Hindlimb muscle (tissue), 1 donor: ENCODE results near the gene ZNF646. TPM values are rescaled to one million over a fixed set of nuclear protein-coding genes. Genes with fewer than 3 reads are reported as not detected.

Experiments used
- DNase-seq: peaks from one replicate; pipeline ENCODE4 v3.0.0-alpha.2; 2013
- polyA plus RNA-seq: library from polyadenylated mRNA; unstranded; fragments of 120-200 nt; gene quantifications from one replicate; pipeline ENCODE4 v1.2.1, GENCODE V29; 2013; ENCODE audit not compliant: insufficient read length

Gene ZNF646, protein sequence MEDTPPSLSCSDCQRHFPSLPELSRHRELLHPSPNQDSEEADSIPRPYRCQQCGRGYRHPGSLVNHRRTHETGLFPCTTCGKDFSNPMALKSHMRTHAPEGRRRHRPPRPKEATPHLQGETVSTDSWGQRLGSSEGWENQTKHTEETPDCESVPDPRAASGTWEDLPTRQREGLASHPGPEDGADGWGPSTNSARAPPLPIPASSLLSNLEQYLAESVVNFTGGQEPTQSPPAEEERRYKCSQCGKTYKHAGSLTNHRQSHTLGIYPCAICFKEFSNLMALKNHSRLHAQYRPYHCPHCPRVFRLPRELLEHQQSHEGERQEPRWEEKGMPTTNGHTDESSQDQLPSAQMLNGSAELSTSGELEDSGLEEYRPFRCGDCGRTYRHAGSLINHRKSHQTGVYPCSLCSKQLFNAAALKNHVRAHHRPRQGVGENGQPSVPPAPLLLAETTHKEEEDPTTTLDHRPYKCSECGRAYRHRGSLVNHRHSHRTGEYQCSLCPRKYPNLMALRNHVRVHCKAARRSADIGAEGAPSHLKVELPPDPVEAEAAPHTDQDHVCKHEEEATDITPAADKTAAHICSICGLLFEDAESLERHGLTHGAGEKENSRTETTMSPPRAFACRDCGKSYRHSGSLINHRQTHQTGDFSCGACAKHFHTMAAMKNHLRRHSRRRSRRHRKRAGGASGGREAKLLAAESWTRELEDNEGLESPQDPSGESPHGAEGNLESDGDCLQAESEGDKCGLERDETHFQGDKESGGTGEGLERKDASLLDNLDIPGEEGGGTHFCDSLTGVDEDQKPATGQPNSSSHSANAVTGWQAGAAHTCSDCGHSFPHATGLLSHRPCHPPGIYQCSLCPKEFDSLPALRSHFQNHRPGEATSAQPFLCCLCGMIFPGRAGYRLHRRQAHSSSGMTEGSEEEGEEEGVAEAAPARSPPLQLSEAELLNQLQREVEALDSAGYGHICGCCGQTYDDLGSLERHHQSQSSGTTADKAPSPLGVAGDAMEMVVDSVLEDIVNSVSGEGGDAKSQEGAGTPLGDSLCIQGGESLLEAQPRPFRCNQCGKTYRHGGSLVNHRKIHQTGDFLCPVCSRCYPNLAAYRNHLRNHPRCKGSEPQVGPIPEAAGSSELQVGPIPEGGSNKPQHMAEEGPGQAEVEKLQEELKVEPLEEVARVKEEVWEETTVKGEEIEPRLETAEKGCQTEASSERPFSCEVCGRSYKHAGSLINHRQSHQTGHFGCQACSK (N-terminal part only)
- polyA plus RNA-seq = 12.6 TPM

DNA sequence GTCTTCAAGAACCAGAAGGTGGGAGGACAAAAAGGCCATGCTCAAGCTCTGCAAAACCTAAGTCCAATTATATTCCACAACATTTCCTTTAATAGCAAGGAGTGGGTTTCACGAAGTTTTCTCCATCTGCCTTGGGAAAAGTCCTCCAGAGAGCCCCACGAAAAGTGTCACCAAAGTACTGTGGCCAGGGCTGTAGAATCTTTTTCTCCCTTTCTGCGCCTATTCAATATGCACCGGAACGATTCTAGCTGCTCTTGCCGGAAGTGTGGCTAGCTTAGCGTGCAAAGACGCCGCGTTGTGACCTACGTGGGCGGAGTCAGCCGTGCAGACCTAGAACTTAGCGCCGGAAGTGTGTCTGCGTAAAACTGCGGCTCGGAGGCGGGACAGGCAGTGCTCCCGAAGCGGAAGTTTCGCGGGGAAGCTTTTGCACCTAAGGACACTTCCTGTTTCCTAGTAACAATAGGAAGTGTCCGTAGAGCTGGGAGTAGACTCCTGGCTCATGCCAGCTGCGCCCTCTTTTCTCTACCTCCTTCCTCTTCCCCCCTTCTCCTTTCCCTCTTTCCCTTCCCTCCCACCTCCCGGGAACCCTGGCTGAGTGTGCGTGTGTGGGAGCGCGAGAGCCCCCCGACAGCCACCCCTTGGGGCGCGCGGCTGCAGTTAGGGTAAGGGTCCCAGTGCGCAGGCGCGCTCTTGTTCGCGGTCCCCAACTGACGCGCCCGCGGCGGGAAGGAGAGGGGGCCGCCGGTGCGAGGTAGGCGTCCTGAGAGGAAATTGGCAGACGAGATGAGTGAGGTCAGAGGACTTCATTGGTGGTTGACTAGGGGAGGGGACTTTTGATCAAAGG is at the start of gene ZNF646, which contains the start of gene ZNF668:
Gene ZNF646 (plus strand): TSS at position 453 of the 844 bp plus-strand sequence. CDS start 1,903 bp downstream, outside the sequence.
Gene ZNF668 (minus strand): TSS at position 271 of the 844 bp plus-strand sequence. CDS start 9,781 bp downstream, outside the sequence.
- peak; percentile 99 for DNase-seq

DNA sequence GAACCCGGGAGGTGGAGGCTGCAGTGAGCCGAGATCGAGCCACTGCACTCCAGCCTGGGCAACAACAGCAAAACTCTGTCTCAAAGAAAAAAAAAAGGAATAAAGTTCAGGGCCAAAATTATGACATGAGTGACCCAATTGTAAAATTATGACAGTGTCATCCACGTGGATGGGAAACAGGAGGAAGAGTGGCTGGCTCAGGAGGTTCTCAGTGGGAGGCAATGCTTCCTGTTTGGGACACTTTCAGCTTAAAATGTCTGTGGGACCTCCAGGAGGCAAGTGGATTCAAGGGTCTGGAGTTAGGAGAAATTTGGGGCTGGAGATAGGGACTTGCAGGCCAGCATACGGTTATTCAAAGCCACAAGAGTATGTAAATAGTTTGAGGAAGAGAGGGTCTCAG is 48.9 kb upstream of the ZNF646 start:
- DNase-seq = no peak

DNA sequence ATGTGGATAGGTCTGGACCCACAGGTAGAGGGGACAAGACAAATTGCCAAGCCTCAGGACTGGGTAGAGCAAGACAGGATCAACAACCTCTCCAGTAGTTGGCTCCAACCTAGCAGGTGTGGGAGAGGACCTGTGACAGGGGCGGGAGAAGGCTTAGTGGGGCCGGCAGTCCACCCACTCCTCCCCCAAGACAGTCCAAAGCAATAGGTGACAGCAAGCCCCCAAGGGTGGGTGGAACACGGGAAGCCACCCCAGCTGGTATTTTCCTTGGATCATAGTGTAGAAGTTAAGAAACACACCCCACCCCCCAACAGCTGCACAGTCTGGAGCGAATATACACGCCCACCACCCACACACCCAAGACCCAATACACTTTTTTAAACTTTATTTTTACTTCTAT is 45.0 kb upstream of the ZNF646 start:
- no peak for DNase-seq

DNA sequence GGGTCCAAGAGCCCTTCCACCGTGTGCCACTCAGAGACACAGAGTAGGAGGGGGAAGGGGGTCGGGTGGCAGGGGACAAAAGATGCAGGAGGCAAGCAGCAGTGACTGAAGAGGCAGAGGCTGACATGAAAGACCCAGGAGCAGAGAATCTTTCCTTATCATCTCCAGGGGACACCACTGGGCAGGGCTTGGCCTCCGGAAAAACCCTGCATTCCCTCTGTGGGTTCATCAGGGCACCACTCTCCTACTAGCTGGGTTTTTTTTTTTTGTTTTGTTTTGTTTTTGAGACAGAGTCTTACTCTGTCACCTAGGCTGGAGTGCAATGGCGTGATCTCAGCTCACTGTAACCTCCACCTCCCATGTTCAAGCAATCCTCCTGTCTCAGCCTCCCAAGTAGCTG is 42.9 kb upstream of the ZNF646 start:
- no peak for DNase-seq

DNA sequence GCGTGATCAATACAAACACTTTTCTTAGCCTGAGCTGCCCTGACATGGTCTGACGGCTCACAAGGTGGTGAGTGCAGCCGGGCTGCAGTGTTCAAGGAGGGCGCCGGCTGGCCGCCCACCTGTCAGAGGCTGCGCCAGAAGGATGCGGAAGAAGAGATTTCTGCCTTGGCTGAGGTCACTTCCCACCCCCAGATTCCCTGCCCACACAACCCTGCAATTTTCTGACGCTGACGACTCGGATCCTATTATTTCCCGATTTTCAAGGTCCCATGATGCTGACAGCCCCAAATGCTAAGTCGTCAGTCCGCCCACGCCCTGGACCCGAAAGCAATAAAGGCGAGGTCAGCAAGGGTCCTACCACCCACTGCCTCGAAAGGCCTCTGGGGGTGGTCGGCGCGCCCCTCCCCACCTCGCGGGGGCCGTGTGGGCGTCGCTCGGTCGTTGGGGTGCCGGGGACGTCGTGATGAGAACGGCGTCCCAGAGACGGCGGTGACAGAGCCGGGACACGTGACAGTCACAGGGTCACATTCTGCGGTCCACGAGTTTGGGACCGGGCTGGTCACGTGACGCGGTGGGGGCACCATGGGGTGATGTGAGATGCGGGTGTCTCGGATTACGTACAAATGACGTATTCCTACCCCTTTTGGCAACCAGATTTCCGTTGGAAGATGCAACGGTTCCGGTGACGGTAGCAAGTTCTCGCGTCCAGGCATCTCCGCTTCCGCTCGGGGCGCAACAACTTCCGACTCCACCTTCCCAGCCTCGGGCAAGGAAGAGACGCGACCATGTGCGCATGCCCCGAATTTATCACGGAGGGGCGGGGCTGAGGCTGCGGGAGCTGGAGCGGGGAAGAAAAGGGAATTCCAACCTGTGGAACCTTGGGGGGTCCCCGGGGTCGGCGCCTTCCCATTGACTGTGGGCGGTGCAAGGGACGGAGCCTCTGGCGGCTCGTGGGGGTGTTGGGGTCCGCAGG is 41.2 kb upstream of the ZNF646 start, which contains the start of gene STX4:
Gene STX4 (plus strand): TSS at position 823 of the 973 bp plus-strand sequence. CDS start 248 bp downstream, outside the sequence.
- peak; percentile 97 for DNase-seq

DNA sequence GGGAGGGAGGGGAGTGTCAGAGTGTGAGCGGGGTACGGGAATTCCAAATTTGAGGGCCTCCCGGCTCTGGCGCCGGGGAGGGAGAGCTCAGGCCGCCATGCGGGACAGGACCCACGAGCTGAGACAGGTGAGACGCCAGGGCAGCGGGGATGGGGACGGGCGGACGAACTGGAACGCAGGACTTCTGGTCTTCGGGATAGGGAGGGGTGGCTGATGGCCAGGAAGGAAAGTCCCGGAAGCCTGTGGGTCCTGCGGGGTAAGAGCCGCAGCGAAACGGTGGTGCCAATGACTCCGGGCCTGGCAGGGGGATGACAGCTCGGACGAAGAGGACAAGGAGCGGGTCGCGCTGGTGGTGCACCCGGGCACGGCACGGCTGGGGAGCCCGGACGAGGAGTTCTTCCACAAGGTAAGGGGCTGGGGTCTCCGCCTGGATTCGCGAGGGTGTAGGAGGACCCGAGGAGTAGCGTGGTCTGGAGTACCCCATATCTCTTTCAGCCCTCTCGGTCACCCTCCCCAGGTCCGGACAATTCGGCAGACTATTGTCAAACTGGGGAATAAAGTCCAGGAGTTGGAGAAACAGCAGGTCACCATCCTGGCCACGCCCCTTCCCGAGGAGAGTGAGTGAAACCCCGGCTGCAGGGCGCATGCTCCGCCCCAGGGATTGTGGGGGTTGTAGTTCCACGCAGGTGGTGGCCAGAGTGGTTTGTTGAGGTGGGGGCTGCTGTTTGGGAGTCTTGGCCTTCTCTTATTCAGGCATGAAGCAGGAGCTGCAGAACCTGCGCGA is 40.3 kb upstream of the ZNF646 start:
- DNase-seq = peak; percentile 90

DNA sequence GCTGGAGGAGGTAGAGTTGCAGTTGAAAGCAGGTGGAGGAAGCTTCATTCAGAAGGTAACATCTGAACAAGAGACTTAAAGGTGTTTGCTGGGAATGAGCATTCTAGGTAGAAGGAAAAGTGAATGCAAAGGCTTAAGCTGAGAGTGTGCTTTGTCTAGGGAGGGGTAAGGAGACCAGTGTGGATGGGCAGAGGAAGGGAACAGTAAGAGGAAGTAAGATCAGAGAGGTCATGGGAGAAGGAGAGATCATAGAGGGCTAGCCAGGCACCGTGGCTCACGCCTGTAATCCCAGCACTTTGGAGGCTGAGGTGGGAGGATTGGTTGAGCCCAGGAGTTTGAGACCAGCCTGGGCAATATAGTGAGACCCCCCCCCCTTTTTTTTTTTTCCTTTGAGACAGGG is 37.5 kb upstream of the ZNF646 start:
- DNase-seq = no peak

DNA sequence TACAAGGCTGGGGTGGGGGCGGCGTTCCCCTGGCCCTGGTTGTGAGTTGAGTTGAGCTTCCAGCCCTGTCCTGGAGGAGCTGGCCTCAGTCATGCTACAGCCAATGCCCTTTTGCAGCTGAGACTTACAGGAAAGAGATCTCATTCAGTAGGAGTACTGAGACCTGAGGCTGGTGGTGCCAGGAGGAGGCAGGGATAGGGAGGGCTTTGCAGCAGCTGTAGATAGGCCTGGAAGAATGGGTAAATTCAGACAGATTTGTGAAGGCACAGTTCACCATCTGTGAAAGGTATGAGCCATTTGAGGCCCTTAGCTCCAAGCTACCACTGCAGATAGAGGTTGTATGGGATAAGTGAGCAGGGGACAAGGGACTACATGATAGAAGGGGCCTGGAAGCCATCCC is 35.2 kb upstream of the ZNF646 start:
- DNase-seq = no peak

DNA sequence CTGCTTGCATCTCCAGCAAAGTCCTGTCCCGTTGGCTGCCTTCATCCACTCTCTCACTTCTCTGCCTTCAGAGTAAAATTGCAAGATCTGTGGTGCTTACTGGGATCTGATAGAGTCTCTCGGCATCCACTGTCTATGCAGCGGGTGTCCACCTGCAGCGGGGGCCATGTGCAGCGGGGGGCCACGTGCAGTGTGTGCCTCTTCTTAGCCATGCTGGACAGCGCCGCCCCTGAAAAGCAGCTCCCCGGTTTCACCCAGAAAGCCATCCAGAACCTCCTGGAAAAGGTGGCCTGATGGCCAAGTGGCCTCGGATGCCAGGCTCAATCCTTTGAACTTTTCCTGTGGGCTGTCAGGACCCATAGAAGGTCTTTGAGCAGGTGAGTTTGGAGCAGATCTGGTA is 31.4 kb upstream of the ZNF646 start:
- no peak for DNase-seq

DNA sequence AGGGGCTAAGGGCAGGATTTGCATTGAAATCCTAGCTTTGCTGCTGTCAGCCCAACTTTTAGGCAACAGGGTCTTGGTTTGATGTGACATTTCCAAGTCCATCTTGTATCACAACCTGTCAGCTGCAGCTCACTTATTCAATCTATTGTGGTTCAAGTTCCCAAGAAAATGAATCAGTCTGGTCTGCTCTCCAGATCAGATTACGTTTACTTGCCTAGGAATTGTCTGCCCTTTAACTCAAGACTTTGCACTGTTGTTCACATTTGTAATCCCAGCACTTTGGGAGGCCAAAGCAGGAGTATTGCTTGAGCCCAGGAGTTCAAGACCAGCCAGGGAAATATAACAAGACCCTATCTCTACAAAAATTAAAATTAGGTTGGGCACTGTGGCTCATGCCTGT is 30.9 kb upstream of the ZNF646 start:
- DNase-seq = no peak

DNA sequence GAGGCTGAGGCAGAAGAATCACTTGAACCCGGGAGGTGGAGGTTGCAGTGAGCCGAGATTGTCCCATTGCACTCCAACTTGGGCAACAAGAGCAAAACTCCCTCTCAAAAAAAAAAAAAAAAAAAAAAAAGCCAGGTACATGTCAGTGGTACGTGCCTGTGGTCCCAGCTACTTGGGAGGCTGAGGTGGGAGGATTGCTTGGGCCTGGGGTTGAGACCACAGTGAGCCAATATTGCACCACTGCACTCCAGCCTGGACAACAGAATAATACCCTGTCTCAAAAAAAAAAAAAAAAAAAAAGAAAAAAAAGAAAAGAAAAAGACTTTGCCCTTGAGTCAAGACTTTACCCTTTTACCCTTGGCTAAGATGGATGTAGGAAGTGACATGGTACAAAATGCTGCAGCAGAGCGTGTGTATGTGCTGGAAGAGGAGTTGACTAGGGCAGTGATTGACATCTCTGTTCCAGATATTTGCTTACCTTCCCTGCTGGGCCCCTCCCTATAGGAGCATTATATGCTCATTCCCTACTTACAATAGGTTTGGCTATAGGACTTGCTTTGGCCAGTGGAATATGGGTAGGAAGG is 30.2 kb upstream of the ZNF646 start:
- no peak for DNase-seq

DNA sequence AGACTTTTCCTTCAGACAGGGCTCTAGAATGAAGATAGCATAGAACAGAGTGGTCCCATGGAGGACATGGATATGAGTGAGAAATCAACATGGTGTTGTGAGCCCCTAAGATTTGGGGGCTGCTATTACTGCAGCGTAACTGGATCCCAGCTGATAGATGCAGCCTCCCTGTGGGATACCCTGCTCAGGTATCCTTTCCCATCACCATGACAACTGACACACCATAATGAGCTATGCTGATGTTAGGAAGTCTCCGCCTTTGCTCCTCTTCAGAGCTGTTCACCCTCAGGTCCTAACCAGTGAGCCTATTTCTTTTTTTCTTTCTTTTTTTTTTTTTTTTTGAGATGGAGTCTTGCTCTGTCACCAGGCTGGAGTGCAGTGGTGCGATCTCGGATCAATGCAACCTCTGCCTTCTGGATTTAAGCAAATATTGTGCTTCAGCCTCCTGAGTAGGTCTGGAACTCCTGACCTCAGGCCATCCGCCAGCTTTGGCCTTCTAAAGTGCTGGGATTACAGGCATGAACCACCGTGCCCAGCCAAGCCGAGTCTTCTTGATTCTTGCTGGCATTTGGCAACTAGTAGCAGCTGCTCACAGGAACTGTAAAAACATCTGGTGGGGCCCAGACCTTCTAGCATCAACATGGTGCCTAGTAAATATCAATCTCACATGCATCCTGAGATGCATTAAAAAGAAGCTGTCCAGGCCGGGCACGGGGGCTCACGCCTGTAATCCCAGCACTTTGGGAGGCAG is 23.8 kb upstream of the ZNF646 start:
- DNase-seq = no peak

DNA sequence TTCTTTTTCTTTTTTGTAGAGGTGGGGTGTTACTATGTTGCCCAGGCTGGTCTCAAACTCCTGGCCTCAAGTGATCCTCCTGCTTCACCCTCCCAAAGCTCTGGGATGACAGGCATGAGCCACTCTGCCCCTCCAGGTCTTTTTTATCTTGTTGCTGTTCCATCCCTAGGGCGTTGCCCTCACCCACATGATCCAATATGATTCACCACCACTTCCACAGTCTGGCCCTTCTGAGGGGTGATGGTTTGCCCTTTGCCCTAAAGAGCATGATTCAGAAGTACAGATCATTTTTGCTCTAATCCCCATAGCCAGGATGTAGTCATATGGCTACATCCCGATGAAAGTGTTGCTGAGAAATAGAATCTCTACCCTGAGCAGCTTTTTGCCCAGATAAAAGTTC is 22.1 kb upstream of the ZNF646 start:
- no peak for DNase-seq

DNA sequence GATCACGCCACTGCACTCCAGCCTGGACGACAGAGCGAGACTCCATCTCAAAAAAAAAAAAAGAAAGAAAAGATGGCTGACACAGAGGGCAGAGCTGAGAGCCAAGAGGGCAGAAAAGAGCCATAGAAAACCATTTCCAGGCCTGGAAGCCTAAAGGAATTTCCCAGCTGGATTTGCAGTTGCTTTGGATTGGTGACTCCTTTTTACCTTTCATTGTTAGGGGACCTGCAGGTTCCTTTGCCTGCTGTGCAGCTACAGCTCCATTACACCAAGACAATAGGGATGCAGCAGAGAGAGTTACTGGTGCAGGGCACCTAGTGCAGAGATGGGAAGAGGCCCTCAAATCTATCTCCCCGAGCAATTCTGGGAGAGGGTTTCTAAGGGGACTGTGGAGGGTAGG is 18.6 kb upstream of the ZNF646 start:
- no peak for DNase-seq

DNA sequence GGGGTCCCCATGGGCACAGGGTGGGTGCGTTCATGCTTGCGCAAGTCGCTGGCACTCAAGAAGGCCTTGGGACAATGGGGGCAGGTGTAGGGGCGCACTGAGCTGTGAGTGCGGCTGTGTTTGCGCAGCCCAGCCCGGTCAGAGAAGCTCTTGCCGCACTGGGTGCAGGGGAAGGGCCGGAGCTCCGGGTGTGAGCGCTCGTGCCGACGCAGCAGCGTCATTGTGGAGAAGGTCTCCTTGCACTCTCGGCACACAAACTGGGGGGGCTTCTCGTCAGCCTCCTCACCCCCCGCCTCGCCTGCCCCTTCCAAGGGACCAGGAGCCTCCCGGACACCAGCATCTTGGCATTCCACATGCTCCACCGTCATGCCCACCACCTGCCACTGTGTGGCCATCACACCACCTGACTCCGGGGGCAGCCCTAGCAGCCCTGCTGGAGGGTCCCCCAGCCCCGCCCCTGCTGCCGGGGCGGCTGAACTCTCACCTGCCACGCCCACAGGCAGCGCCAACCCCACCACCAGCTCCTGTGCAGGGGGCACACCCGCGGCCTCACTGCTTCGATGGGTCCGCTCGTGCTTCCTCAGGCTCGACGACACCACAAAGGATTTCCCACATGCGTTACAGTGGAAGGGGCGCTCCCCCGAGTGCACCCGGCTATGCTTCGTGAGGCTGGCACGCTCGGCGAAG is 13.0 kb upstream of the ZNF646 start:
- no peak for DNase-seq

DNA sequence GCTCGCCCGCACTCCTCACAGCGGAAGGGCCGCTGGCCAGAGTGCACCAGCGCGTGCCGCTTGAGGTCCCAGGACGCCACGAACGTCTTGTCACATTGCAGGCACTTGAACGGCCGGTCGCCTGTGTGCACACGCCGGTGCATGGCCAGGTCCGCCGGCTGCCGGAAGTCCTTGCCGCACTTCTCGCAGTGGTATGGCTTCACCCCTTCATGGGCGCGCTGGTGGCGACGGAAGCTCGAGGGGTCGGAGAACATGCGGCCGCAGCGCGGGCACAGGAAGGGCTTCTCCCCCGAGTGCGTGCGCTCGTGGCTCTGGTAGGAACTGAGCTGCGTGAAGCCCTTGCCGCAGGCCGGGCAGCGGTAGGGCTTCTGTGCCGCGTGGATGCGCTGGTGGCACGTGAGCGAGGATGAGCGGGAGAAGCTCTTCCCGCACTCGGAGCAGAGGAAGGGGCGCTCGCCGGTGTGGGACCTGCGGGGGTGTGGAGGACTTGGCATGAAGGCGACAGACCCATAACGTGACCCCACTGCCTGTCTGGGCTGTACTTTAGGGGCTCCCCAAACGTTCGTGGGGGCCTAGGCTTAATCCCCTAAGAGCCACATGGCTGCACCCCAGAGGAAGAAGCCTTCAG is 12.3 kb upstream of the ZNF646 start:
- DNase-seq = no peak

DNA sequence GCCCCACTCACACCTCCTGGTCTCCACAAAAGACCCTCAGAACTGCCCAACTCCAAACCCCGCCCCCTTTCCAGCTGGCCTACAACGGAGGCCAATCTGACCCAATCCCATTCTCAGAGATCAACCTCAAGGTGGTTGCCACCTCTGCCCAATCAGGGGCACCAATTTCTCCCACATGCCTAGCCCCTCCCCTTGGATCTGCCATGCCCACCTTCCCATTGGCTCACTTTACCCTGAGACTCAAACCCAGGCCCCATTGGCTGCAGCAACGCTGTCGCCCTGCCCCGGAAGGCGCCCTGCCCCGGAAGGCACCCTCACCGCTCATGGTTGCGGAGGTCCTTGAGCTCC is 10.8 kb upstream of the ZNF646 start:
- no peak for DNase-seq
